Stimulated activated CD4-positive, alpha-beta T cell treated with anti-CD3 and anti-CD28 coated beads, Interleukin-2, amount 100 ng/mL, for 24 hours (primary cell): Measurements from ENCODE around the gene CERK.

ENCODE experiments used
- DNase-seq, 2 donors: peaks; one replicate each; pipeline ENCODE4 v3.0.0-alpha.2; 2020

Gene CERK

DNA sequence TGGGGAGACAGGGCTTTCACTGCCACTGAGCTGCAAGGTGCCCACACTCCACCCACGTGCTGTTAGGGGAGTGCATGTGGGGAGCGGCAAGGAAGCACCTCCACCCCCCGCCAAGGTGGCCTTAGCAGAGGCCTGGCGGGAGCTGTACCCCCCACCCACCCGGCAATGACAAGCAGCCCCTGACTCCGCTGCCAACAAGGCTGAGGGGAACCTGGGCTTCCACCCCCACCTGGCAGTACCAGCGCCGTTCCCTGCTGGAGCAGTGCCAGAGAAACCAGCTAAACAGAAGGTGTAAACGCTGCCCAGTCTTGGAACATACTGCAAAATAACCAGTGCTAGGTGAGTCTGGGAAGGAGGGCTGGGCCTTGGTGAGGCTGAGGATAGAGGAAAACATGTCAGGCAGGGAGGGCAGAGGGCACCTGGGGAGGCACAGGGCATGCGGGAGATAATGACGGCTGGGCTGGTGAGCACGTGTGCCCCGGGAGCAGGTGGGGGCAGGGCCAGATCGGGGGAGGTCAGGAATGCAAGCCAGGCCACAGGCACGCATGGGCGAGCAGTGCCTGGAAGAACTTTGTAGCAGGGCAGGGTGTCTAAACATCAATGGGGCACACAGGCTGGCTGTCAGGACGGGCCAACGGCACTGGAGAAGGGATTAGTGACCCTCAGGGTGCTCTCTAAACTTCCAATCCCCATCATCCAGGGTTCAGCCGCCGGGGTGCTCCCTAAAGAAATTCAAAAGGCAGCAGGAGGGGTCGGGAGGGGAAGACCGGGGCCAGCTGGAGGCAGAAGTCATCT is 6.6 kb downstream of the CERK start:
- no peak for DNase-seq

DNA sequence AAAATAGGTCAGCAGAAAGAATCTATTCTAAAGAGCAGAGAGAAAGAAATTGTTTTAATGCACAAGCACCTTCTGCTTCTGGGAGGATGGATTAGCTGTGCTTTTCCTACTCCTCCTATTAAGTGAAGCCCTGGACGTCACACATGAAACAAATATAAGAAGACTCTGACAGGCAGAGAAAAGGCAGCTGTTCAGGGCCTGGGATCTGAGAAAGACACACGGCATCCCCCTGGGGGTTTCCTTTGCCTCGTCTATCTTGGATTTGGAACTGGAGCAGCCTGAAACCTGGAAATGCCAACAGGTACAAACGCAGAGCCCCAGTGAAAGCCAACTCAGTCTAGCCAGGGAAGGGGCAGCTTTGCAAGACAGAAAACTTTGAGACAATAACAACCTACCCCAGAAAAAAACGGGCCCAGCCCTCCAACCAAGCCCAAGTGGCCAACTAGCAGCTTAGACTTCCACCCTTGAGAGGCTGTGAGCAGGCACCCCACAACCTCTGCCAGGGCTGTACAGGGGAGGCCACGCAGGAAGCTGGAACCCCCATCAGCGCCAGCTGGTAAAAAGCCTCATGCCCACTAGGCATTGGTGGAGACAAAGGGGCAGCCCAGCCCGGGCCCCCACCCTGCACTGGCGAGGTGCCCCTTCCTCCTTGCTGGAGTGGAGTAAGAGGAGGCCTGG is 7.3 kb downstream of the CERK start:
- no peak for DNase-seq

DNA sequence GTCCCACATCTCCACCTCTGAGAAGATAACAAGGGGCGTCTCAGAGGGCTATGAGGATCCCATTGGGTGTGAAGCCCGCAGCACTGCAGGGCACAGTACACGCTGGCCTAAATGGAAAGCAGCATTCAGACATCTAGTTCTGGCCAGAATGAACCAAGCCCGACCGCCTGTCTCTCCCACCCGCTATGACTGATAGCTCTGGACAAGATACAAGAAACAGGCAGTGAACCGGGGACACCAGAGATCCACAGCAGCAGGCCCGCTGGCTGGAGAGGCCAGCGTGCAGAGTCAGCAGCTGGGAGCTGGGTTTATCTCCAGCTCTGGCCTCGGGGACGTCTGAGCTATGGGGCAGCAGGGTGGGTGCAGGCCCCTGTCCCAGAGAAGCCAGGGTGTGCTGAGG is 9.6 kb downstream of the CERK start:
- no peak for DNase-seq

DNA sequence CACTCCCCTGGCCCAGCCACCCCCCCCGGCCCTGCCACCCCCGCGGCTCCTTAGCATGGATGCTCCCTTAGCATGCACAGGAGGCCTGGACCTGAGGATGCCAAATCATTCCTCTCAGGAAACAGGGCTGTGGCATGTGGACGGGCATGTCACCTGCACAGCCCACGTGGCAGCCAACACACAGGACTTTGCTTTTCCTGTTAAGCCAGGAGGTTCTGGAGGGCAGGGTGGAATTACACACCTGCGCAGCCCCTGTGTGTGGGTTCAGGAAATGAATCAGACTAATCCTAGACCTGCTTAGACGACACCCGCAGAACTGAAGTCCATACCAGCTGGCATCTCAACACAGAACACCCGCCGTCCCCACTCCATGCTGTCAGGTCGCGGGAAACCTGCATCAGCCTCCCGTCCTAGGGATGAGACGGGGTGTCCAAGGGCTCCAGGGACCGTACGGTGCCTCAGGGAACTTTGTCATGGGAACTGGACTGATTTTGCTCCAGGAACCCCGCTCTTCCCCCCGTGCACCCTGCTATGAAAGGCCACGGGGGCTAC is 10.2 kb downstream of the CERK start:
- no peak for DNase-seq

GRCh38 chr22:46726986-46727317 is 11.1 kb downstream of the CERK start:
- no peak for DNase-seq

GRCh38 chr22:46726066-46726985 is 11.7 kb downstream of the CERK start:
- DNase-seq = no peak

DNA sequence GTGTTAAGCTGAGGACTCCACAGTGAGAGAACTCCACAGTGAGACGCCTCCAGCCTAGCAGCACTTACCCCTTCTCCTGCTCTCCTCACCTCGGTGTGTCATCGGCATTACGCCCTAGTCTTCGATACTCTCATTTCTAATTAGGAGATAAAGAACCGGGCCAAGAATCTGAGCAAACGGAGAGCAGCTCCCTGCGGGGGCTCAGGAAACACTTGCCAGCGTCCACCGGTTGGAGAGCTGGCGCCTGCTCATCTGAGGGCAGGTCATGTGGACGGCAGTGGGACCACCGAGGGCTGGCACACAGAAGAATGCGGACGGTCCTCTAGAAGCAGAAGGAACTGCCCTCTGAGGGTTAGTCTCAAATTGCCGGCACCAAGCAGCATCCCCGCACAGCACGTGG is 13.0 kb downstream of the CERK start:
- no peak for DNase-seq

DNA sequence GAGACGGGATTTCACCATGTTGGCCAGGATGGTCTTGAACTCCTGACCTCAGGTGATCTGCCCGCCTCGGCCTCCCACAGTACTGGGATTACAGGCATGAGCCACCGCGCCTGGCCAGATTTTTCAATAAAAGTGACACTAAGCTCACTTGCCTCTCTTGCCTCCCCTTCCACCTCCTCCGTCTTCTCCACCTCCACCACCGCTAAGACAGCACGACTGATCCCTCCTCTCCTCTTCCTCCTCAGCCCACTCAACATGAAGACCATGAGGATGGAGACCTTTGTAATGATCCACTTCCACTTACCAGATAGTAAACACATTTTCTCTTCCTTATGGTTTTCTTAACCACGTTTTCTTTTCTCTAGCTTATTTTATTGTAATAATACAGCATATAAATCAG is 14.2 kb downstream of the CERK start:
- DNase-seq = no peak

DNA sequence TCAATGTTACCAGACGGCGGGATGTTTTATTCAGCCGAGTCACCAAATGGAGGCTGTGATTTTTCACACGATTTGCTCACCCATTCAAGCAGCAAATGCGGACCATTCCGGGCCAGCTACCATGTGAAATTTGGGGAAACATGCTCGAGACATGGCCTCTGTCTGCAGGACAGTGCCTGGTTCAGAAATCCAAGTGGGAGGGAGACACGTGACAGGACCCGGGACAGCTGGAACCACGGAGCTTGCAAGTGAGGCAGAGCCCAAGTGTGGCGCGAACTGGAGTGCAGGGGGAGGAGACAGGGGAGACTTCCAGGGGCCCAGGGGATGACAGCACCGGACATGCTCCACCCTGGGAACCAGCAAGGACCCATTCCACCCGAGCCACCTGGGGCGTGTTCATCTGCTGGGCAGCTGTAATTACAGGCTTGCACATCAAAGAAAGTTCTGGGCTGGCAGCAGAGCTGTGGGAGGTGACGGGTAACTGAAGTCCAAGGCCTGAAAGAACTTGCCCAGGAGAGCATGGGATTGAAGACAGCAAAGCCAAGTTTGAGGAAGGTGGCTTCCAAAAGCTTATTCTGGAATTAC is 16.5 kb downstream of the CERK start:
- no peak for DNase-seq

- DNase-seq = no peak
These were observed 18.1 kb downstream of the CERK start for GRCh38 chr22:46719921-46720320.

DNA sequence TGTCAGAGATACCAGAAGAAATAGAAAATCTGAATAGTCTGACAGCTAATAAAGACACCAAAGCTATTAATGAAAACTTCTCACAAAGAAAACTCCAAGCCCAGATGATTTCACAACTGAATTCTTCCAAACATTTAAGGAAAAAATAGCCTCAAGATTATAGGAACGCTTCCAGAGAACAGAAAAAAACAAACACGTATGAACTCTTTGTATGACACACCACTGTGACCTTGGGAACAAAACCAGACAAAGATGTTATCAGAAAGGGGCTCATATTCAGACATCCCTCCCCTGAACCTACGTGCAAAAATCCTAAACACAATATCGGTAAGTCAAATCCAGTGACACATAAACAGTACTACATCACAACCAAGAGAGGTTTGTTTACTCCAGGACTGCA is 23.5 kb downstream of the CERK start:
- DNase-seq = no peak

GRCh38 chr22:46712288-46712687 is 25.8 kb downstream of the CERK start:
- DNase-seq = no peak

DNA sequence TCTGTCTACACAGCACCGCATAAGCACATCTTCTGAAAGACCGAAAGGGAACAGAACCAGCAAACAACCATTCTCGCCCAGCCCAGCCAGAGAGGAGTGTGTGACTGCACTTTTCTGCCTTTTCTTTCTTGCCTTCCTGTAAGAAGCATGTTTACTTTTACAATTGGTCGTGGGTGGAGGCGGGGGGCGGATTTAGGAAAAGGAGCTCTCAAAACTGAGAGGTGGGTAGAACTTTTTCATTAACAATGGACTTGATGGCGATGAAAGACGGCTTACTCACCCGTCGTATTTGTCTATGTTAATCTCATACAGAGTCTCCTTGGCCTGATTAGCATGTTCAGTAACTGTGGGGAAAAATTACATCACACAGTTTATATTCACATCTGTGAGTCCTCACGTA is 27.2 kb downstream of the CERK start:
- peak in 1 of 2 donors; percentile 31 for DNase-seq

GRCh38 chr22:46708766-46709330 is 29.2 kb downstream of the CERK start:
- no peak for DNase-seq

DNA sequence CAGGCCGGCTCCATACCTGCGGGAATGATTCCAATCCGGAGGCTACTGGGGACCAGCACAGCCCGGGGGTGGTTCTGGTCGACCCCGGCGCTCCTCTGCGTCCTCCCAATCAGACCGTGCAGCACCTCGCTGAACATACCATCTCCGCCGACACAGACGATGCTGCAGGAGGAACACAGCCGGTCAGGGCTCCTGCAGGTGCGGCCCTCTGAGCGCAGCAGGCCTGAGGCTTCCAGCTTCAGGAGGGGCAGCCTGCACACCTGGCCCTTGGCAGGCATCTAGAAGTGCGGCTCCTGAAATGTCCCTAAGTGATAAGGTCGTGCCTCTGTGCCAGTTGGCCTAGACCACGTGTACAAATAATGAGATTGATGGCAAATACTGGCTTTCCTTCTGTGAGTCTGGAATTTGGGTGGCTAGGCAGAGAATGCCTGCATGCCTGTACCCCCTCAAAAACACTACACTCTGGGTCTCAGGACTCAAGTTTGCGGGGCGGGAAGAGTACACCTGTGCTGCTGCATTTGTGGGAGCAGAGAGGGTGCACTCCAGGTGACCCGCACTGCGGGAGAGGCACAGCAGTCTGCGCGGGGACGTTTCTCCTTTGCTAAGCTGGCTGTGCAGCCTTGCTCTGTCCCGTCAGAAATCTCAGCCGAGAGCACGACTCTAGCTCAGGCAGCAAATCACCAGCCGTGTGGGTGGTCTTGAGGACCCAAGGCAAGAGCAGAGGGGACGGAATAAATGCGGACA is 30.1 kb downstream of the CERK start:
- DNase-seq = no peak

DNA sequence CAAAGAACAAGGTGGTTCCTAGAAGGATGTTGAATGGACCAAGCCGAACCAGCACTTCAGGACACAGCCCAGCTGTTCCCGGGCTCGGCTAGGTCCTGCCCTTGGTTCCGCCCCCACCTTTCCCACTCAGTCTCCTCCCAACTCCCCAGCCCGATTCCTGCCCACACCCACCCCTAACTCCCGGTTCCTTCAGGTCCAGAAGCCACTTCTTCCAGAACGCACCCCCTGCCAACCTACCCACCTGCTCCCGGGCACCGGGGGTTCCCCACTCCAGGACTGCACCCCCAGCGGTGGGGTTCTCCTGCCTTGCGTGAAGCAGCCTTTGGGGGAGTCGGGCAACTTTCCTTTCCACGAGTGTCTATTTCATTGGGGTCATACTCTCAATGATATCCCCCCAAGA is 30.7 kb downstream of the CERK start:
- no peak for DNase-seq

GRCh38 chr22:46706060-46706459 is 32.0 kb downstream of the CERK start:
- no peak for DNase-seq

GRCh38 chr22:46703996-46704370 is 34.1 kb downstream of the CERK start:
- no peak for DNase-seq

GRCh38 chr22:46703171-46703995 is 34.7 kb downstream of the CERK start:
- DNase-seq = no peak

- no peak for DNase-seq
These were observed 36.8 kb downstream of the CERK start for GRCh38 chr22:46701262-46701661.

DNA sequence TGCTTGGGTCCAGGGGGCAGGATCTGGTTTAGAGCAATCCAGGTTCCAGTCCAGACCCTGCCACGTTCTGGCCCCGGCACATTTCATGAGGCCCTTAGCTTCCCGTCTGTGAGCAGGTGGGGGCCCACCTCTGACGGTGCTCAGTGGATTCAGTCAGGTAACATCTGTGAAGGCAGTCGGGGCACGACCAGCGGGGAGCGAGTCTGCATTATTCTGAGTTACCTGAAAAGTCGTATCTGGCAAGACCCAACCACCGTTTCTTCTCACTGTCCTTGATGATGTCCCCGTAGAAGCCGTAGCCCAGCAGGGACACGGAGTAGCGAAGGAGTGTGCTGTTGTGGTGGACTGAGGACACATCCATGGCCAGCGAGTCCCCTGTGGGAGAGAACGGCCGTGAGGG is 39.0 kb downstream of the CERK start:
- no peak for DNase-seq
